C1 segment of cervical spinal cord (tissue), 14 donors: ENCODE results near the gene ZNF692.
A peak's percentile ranks its signal among the peaks of the same experiment; 100 is the strongest.
"Not testable (repeated sequence)": the region's sequence is repeated elsewhere in the genome, so short reads cannot be mapped to it uniquely, and the experiment has no call there.

ENCODE experiments used
- DNase-seq, 14 donors: peaks; one replicate each; lab custom pipeline; 2025; lab: John Stamatoyannopoulos, UW

The ZNF692 gene

GRCh38 chr1:248882427-248882826 lies 23.5 kb upstream of the ZNF692 start:
- DNase-seq, result not testable (repeated sequence)

DNA sequence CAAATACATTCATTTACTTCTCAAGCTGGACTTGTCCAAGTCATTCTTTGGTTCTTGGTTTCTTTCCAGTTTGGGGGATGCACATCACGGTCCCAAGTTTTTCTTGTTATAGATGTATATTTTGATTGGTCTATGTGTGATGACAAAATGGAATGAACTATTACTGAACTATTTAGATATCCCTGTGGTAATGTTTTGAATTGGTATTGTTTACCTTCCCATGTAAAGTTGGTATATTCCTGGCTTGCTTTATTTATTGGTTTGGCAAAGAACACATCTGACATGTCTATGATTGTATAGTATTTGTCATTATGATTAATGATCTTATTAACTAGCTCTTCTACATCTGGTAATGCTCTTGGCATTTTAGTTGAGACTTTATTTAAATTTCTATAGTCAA lies 22.4 kb upstream of the ZNF692 start:
- no peak for DNase-seq

DNA sequence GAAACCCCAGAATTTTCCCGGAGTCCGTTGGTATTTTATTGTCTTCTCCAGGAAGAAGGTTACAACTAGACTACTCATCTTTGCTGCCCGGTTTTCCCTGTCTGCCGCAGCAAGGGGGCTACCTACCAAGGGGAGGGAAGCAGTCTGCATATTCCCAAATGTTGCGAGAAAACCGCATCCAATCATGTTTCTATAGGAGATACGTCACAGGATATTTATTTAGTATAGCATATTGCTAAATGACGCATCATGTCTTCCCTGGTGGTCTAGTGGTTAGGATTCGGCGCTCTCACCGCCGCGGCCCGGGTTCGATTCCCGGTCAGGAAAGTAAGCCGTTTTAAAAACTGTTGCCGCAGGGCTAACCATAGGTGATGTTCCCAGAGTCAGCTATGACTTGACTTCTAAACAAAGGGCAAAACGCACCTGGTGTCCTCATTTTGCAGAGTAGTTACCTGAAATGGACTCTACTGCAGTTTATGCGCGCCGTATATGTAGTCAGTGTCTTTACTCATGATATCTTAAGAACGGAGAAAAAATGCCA lies 15.2 kb upstream of the ZNF692 start:
- peak in 9 of 14 donors; percentile 80 to 97 (median 90) for DNase-seq

GRCh38 chr1:248873409-248873992 lies 14.6 kb upstream of the ZNF692 start:
- peak in 13 of 14 donors; percentile 51 to 97 (median 91) for DNase-seq

GRCh38 chr1:248872752-248873408 lies 14.0 kb upstream of the ZNF692 start:
- DNase-seq, result peak in 8 of 14 donors; percentile 49 to 82 (median 64)

DNA sequence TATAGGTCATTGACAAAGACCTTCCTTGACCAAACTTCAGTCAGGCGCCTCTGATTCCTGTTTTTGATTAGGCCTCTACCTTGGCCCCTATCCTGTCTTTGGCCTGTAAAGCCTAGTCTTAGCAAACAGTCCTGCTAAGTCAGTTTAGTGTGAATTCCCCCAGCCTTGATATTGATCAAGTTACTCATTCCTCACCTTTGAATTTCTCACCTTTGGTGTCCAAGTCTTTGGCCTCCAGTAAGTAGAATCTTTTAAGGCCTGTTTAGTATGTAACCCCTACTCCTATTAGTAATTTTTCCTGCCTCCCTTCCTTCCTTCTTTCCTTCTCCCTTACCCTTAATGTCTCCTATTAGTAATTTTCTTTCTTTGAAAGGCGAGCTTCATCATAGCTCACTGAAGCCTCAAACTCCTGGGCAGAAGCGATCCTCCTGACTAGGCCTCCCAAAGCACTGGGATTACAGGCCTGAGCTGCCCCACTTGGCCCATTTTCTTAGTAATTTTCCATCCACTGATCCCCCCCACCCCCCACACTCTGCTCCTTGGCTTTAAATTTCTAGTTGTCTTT lies 13.0 kb upstream of the ZNF692 start:
- no peak for DNase-seq

GRCh38 chr1:248862998-248863881 lies 4.4 kb upstream of the ZNF692 start:
- peak; percentile 24 to 93 (median 55) for DNase-seq

- no peak for DNase-seq
Observed at GRCh38 chr1:248862695-248862997, 3.8 kb upstream of the ZNF692 start.

GRCh38 chr1:248861616-248862015 lies 2.7 kb upstream of the ZNF692 start:
- DNase-seq, result no peak

- DNase-seq, result no peak
Observed at GRCh38 chr1:248860007-248860406, 1.1 kb upstream of the ZNF692 start.

DNA sequence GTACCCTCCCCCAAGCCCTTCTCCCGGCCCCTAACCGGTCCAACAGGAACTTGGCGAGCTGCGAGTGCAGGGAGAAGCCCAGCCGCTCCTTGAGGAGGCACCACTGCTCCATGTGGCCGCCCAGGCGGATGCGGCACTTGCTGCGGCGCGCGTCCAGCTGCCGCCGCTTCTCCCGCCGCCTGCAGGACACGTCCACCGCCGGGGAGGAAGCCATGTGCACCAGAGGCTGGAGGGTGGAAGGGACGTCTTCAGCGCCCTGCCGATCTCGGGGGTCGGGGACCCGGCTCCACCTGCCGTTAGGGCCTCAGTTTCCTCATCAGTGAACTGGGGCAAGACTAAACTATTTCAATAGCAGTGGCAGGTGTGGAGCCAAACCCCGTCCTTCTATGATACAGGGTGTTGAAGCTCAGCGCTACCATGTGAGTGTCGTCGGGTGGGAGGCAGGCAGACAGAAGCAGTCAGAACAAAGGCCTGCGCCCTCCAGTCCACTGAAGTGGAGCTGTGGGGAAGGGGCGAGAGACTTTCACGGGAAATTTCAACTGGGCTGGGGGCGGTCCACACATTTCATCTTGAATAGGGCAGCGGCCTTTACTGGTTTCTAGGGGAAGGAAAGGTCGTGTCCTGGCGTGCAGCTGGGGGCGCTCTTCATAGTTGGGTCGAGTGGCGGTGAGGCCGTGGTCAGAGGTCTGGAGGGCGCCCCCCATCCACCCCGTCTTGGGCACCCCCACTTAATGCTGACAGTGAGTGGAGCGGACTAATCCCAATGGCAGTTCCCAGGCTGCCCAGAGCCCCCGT lies 592 bp downstream of the ZNF692 start:
- DNase-seq, result peak in 8 of 14 donors; percentile 44 to 83 (median 66)

DNA sequence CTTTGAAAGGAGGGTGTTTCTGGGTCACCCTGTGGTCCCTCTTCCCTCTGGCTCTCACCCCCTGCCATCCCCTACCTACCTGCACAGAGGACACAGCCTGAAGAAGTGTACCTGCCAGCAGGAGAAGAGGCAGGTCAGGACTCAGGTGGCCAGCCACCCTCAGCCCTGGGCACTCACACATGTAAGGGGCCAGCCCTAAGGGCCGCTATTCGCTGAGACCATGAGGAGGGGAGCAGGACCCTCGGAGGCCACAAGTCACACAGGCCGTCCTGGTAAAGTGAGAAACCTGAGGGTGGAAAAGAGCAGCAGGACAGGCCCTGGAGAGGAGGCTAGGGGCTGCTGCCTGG lies 1.2 kb downstream of the ZNF692 start:
- DNase-seq, result peak in 1 of 14 donors; percentile 60

- DNase-seq, result no peak
Observed at GRCh38 chr1:248857201-248857600, 1.7 kb downstream of the ZNF692 start.

DNA sequence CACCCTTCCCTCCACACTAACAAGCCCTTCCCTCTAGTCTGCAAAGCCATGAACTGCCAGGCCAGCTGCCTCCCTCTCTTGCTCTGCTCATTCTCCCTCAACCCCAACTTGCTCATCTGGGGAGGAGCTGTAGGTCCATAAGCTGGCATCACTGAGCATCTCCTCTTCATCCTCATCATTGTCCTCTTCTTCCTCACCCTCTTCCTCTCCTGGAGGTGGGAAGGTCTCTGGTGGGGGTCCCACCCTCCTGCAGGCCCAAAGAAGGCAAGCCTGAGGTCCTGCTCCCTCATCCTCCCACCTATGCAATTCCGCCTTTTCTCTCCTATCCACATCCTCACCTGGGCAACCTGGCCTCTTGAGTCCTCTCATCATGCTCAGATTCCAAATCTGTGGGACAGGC lies 2.7 kb downstream of the ZNF692 start:
- DNase-seq, result no peak

DNA sequence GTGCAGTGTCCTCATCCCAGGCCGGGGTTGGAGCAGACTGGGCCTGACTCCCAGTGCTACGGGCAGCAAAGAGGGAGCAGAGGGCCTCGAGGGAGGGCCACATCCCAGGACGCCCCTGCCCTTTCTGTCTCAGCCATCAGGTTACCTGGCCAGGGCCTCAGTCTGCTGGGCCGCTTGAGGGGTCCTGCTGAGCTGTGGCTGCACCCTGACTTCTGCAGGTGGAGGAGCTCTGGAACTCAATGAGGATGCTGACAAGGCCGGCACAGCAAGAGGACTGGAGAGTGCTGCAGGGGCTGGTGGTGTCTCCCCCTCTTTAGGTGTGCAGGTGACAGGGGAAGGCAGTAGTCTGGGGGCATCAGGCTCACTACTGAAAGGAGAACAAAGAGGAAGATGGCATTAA lies 3.3 kb downstream of the ZNF692 start:
- no peak for DNase-seq

DNA sequence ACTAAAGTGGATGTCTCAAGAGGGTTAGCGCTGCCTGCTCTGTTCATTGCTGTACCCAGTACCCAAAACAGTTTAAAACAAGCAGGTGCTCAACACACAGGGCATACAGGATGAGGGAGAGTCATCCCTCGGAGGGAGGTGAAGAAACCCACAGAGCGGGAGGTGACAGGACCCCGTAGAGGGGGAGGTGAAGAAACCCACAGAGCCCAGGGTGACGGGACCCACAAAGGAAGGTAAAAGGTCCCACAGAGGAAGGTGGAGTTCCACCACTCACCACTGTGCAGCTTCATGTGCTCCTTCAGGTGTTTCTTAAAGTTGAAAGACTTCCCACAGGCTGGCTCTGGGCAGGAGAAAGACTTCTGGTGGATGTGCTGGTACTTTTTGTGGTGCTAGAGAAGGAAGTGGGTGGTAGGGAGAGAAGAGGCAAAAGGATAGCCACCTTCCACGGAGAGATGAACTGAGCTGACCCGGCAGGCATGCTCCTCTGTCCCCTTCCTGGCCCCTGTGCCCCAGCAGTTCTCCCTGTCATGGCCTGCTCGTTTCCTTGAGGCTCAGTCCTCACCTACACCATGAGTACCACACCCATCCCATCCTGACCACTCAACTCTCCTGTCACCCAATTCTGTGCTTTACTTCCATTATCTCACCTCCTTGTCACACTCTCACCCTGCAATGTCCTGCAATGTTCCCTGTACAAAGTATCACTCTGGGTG lies 5.1 kb downstream of the ZNF692 start:
- DNase-seq, result no peak

DNA sequence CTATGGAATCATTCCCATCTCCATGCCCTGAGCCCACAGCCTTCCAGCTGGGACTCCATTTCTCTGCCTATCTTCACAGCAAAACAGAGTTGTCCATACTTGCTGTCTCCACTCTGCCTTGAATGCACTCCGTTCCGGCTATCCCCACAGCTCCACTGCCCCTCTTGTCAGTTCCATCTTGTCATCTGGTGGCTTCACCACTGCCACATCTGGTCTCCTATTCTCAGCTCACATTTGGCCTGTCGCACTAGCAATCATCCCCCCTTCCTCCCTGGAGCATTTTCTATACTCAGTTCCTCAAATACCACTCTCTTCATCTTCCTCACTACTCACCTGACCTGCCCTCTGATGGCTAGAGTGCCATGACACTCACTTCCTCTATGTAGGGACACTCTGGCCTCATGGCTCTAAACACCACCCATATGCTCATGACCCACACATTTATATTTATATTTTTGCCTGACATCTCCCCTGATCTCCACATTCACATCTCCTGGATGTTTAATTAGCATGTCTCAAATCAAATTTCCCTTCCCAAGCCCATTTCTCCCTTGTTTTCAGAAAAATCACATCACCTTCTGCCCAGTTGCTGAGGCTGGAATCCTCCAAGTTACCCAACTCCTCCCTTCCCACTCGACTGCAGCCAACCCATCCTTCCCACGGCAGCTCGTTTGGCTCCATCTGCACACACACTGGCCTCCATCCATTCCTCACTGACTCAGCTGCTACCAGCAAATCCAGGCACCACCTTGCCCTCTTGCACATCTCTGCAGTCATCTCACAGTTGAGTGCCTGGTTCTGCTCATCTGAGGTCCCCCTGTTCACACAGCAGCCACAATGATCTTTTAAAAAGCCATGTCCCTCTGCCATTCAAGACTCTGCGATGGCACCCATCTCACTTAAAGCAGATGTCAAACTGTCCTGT lies 6.1 kb downstream of the ZNF692 start:
- DNase-seq, result peak in 1 of 14 donors; percentile 55

DNA sequence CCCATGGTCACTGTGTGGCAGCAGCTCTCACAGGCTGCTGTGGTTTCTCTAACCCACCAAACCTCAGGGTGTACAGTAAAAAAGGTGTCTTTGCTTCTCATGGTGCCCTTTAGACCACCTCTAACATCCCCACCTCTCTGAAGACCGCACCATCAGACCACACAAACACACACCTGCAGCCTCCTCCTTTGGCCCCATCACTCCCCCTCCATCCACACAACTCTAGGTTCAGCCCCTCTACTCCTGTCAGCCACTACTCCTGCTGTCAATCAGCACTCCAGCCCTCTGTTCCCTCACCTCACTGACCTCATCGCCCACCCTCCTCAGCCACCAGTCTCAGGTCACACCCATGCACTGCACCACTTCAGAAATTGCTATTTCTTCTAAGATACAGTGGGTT lies 7.5 kb downstream of the ZNF692 start:
- DNase-seq, result no peak

DNA sequence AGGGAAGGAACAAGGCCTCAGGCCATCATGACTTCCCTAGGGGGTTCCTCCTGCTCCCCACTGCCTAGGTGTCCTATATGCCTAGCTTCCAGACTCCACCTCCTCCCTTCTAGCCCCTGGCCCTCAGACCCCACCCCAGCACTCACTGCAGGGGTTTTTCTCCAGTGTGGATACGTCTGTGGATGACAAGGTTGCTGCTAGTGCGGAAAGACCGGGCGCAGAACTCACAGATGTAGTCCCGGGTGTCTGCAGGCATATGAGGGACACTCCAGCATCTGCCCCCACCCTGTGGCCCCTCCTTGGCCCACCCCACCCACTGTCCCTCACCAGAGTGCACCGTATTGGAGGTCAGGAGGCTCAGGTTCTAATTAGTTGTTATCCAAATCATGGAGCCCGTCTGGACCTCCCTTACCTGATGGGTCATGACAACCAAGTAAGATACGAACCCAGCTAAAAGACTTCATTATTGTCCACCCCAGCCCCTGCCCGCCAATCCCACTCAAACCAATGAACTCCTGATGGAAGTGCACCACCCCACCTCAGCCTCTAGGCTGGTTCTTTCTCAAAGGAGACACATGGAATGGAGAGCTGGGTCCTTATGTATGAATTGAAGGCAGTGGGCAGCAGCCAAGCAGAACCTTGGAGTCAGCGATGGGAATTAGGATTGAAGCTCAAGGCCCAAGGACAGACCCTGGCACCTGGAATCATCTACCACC lies 8.2 kb downstream of the ZNF692 start:
- no peak for DNase-seq
